Measurements from ENCODE around the gene HTRA2.

GRCh38 chr2:74510272-74510671 is 19.5 kb upstream of the HTRA2 start:
- no peak for TF ChIP-seq CTCF (IDR thresholded peaks at IDR 0.05)
- TF ChIP-seq POLR2A (IDR thresholded peaks at IDR 0.05): no peak
